HG03571 (cell line): Measurements from ENCODE around the gene ATRNL1.

ENCODE experiments used
- ATAC-seq: cut with Tn5 transposase; IDR thresholded peaks from one replicate; pipeline ENCODE4 v1.9.1; 2021; ENCODE audit not compliant: unreplicated experiment

The ATRNL1 gene

DNA sequence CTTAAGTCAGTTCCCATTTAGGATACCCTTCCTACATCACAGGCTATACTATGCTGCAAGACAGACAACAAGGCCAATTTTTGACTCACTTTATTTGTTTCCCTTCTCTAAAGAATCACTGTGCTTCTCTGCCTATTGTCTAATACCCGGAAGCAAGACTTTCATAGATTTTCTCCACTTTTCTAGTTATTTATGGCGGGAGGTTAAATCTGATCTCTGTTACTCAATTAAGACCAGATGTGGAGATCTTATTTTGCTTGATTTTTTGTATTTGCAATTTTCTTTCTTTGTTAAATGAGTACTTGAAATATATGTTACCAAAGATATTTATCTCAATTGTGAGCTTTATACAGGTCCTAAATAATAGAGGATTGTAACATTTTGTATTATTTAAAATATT, 511.5 kb downstream of the ATRNL1 start:
- ATAC-seq, result no peak

DNA sequence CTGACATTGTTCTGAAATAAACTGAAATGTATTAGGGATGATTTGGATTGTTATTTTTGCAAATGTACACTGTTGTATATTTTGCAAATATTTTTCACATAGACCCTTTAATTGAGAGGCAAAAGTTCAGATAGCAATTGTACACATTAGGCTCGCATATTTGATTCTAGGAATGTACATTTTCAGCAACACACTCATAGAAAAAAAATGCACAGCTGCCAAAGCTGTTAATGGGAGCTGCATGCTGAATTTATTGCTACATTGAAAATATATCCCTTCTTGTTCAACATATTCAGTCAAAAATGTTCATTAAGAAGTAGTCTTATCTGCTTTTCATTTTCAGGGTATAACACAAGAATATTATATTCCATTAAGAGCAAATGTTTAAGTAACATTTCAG, 512.9 kb downstream of the ATRNL1 start:
- ATAC-seq, result no peak

DNA sequence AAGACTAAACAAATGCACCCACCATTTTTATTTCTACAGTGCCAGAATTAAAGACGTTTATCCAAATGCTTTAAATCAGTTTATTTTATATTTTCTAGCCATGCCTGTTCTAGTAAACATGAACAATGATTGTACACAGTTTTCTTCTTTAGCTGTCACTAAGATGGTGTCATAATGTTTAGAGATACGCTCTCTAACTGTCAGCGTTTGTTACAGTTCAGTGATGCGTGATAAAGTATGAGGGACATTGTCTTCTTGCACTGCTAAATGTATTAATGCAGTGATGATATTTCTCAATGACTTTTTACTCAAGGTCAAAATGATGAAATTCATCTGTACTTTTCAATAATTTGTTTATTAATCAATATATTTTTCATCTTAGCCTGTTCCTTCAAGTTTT, 513.6 kb downstream of the ATRNL1 start:
- ATAC-seq, result no peak

DNA sequence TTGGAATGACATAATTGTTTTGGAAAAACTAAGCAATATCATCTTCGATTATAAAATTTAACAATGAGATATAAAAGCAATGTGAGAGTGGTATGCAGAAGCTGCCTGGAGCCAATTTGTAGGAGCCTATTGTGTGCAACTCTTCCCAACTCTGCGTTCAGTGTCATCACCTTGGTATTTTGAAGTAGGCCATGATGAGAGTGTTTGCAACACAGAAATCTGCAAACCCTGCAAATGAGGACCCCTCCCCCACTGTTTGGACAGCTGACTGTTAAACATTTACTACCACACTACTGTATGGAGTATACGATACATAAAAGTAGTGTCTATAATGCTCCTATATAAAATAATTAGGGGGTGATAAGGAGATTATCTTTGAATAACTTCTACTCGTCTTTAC, 531.3 kb downstream of the ATRNL1 start:
- no peak for ATAC-seq

DNA sequence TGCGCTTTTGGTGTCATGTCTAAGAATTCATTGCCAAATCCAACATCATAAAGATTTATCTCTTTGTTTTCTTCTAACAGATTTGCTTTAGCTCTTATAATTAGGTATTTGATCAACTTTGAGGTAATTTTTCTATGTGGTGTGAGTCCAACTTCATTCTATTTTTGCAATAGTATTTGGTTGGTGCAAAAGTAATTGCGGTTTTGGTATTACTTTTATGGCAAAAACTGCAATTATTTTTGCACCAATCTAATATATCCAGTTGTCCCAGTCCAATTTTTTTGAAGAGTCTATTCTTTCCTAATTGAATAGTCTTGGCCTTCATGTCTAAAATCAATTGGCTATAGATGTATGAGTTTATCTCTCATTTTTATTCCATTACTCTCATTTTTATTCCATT, 535.5 kb downstream of the ATRNL1 start:
- ATAC-seq, result no peak

DNA sequence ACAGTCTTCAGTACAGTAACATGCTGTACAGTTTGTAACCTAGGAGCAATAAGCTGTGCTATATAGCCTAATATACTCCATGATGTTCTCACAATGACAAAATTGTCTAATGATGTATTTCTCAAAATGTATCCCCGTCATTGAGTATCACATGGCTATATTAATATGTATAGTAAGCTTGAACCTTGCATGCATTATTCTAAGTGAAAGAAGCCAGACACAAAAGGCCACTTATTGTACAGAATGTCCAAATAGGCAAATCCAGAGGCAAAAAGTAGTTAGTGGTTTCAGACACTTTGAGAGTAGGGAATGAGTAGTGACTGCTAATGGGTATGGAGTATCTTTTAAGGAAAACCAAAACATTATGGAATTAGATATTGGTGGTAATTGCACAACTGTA, 545.1 kb downstream of the ATRNL1 start:
- ATAC-seq, result no peak

DNA sequence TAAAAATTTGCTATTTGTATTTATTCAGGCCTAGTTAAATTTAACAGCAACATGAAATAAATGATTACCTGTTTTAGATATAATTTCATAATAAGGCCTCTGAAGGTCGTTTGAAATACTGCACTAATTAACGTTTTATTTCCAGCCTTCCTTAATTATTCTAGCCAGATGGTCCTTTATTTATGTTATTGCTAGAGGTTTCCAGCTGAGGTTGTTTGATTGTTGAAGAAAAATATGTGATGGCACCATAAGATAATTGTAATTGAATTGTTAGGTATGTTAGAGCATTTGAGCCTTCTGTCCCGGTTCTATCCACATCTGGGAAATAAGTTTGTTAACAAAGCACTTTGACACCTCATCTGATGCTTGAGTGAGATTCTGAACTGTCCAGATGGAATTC, 556.1 kb downstream of the ATRNL1 start:
- ATAC-seq, result no peak

DNA sequence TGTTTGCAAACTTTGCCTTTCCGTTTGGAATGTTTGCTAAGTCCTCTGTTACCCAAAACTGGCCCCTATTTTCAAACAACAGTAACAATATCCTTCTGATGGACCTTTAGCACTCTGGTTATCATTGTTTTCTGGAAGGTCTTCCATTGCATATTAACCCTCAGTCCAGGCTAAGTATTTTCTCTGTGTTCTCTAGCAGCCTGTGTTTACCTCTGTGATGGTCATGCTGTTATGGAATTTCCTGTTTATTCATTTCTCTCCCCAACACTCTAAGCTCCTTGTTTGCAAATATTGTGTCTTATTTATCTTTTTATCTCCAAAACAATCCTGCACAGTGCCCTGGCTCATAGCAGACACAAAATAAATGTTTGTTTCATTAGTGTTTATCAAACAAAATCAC, 560.3 kb downstream of the ATRNL1 start:
- ATAC-seq, result no peak

DNA sequence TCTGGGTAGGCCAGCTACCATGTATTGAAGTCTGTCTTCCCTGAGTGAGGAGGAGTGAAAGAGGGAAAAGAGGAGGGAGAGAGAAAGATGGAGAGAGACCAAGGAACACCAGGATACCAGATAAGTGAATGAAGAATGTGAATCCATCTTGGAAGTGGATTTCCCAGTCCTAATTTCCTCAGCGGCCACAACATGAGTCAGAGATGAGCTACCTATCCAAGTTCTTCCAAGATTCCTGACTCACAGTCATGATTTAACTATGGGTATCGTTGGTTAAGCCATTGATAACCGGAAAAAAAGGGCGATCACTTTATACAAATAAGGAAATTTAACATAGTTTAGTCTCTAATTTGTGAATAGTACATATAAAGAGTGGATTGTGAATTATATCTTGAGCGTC, 561.8 kb downstream of the ATRNL1 start:
- ATAC-seq, result no peak

DNA sequence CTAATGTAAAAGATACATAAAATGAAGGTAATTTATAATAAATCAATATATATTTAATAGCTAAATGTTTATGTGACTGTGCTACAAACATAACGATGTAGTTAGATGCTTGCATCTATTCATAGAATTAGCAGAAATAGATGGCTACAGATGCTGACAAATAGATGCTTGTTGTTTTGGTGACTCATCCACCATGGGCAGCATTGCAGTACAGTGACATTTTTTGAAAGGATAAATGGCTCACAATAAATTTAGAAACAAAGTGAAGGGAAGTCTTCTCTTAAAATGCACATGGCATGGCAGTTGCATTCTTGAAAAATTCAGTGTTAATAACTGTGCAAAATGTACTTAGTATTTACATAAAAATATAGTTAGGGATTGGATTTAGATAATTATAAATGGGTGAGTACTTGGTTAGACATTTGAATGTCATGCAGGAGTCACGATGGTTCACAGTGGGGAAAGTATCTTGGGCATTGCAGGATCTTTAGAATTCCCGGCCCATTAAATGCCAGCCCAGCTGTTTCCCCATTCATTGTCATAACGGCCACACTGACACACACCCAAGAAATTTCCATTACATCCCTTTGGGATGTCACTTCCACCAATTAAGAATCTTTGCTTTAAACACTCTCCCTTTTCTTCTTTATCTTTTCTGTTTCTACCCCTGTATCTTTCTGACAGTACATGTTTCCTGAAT, 564.1 kb downstream of the ATRNL1 start:
- no peak for ATAC-seq

DNA sequence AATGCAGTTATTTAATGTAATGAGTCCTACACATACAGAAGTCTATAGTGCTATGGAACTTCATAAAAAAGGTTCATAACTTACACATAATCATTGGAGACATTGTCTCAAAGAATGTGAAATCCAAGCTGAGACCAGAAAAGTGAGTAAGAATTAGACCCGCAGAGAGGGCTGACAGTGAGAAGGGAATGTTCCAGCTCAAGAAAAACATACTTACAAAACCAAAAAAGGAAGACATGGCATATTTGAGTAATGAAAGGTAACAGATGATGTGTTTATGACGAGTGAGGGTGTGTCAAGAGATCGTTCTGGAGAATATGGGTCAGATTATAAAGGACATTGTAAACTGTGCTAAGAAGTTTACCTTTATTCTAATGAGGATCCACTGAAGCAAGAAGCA, 566.5 kb downstream of the ATRNL1 start:
- no peak for ATAC-seq

DNA sequence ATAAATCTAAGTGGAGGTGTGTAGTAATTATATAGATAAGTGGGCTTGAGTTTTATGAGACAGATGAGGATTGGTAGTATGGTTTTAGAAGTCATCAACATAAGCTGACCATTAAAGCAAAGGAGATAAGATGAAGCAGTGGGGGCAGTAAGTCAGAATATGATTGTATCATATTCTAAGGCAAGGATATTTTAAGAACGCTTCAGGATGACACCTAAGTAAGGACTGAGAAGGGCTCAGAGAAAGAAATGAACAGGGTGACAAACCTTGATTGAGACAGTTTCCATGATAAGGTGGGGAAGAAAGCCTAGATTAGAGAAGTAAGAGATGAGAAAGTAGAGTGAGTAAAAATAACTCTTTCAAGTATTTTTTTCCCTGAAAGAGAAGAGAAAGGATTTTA, 567.2 kb downstream of the ATRNL1 start:
- no peak for ATAC-seq

DNA sequence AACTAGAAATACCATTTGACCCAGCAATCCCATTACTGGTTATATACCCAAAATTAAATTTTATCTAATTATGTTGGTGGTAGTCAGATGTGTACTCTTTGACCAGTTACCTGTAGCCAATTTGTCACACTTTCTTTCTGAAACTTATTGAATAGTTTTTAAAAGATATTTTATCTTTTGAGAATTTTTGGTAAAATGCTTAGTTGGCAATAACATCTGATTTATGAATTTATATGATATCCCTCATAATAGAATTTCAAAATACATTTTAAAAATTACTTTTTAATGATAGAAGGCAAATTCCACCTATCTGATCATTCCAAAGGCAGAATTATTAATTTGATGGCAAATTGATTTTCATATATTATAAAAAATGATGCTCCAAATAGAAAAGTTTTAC, 569.3 kb downstream of the ATRNL1 start:
- no peak for ATAC-seq

DNA sequence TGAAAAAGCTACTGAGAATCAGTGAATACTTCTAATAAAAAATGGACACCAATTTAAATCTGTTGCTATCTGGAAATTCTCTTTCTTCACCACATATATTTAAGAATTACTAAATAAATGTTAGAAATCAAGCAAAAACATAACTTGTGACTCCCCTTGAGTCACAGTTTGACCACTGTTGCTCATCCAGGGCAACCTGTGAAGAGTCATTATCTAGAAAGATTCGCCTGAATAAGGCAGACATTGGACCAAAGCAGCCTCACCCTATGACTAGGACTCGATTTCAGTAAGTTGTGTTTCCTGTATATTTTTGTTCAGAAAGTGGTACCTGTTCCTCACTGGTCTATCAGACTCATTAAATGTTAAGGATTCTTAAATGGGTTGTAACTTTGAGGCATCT, 572.4 kb downstream of the ATRNL1 start:
- ATAC-seq, result no peak

DNA sequence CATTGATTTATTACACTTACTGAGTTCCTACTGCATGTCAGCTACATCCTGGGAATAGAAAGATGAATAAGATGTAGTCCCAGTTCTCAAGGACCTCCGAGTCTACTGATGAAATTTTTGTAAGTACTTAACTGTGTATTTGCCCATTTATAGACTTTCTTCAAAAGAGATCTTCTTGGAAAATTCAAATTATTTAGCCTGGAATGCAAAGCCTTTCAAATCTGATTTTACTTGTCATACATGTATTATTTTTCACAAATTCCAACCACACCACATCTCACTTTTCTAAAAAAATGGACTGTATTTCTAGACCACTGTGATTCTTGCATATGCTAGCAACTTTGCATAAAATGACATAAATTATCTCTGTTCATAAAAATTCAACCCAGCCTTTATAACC, 581.3 kb downstream of the ATRNL1 start:
- no peak for ATAC-seq

DNA sequence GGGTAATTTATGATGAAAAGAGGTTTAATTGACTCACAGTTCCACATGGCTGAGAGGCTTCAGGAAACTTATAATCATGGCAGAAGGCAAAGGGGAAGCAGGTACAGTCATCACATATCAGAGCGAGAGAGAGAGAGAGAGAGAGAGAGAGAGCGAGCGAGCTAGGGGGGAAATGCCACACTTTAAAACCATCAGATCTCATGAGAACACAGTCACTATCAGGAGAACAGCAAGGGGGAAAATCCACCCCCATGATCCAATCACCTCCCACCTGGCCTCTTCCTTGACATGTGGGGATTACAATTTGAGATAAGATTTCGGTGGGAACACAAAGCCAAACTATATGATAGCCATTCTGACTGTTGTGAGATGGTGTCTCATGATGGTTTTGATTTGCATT, 603.6 kb downstream of the ATRNL1 start:
- ATAC-seq, result no peak

DNA sequence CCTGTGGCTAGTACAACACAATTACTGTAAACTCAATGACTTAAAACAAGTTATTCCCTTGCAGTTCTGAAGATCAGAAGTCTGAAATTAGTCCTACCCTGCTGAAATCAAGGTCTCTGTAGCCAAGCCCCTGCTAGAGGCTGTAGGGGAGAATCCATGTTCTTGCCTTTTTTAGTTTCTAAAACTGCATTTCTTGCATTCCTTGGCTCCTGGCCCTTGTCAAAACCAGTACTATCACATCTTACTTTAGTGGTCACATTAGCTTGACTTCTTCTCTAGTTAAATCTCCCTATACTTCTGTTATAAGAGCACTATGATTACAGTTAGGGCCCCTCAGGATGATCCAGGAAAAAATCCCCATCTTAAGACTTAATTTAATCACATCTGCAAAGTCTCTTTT, 612.9 kb downstream of the ATRNL1 start:
- ATAC-seq, result no peak

DNA sequence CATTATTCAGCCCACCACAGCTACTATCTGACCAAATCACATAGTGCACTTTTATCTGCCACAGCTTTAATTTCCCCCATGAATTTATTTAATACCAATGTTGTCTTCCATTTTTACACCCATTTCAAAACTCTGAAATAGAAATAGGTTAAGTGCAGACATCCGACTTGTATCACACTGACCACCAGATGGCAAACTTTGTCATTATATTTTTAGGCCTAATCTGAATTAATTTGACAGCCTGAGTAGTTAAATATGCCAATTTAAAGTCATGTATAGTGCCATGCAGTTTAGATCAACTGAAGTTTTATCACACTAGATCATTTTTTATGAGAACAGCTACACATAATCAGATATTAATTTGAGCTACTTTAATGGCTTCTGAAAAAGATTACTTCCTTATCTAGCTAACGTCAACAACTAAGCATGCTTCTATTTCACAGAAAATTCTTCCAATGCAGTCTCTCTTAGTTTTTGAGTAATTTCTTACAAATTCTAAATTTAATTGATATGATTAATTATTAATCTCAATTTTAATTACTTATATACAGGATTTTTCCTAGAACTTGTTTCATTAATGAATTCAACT, 613.4 kb downstream of the ATRNL1 start:
- ATAC-seq, result no peak

DNA sequence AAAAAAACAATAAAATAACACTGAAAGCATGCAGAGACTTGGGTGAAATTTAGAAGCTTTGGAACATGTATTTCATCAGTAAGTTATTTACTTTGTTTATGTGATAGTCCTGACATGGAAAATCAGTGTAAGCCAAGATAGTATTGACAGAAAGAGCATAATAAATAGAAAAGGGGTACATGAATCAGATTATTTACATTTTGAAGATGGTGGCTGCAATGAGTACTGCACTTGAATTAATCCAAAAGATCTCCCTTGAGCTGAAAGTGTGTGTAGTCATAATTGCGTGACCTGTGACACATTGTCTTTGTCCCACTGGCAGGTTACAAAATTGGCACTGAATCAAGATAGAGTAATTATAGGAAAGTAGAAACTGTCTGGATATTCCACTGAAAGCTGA, 617.0 kb downstream of the ATRNL1 start:
- no peak for ATAC-seq

DNA sequence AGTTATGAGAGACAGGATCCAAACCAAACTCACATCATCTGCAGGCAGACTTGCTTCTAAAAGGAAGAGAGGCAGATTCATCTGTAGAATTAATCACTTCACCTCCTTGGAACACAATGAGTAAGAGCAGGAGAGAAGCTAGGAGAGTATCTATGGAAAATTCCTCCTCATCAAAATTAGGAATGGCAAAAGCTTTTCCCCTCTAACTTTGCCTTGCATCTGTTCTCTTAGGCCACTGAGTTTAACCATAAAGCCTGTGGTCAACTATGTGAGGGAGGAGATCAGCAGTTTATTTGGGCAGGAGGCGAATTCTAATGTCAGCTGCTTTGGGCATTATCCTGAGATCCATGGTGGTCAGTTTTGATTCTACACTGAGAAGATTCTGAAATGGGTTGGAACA, 618.1 kb downstream of the ATRNL1 start:
- ATAC-seq, result no peak

DNA sequence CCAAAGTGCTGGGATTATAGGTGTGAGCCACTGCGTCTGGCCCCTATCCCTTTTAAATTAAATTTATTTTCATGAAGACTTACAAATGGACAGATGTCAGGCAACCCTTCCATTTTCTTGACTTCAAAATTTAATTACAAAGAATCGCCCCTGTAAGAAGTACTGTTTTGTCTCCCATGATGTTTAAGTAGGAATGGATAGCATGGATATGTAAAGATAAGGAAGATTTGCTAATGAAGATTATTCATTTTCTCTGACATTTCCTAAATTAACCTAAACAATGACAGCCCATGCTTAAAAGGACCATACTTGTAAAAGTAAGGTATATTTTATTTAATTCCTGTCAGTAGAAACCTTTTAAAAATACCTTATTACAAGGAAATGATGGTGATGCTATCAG, 627.0 kb downstream of the ATRNL1 start:
- no peak for ATAC-seq

DNA sequence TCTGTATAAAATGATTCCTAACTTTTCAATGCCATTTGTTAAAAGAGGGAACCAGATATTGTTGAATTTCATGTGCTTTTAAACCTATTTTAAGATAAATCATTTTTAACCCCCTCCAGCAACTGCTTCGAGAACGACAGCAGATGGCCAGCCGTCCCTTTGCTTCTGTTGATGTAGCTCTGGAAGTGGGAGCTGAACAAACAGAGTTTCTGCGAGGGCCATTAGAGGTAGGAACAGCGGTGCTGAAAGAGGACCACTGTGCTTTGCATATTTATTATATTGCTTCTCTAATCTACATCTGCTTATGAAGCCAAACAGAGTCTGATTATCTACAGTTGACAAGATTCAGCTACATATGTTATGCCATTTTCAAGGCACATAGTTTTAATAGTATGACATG, 634.0 kb downstream of the ATRNL1 start:
- ATAC-seq, result no peak

DNA sequence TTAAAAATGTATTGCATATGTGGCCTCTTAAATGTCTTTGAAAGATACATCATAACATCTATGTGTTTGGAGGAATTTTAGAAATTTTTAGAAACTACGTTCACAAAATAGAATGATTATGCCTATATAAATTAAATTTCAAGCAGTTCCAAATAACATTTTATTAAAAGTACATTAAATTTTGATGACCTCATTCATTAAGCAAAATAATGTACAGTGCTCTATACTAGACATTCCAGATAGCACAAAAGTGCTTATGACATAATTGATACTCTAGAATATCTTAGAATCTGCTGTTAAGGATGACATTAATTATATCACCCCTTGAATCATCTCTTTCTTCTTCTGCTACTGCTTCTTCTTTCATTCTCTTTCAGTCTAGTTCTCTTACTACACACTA, 650.9 kb downstream of the ATRNL1 start:
- no peak for ATAC-seq
